Epithelial cell of proximal tubule (primary cell): Measurements from ENCODE around the gene AVPR2. TPM values are rescaled to one million over a fixed set of nuclear protein-coding genes. Genes with fewer than 3 reads are reported as not detected.

Source experiments
- DNase-seq: peaks from one replicate; pipeline ENCODE4 v3.0.0-alpha.2; 2011; ENCODE audit warnings: low read depth
- H3K4me3 ChIP-seq: 2 replicates; pipeline ENCODE4 v1.5.1; 2011; ENCODE audit warnings: low read depth, mild to moderate bottlenecking, low read length
- CTCF ChIP-seq: conservative IDR thresholded peaks from 2 replicates; pipeline ENCODE4 v1.5.1; 2012; ENCODE audit warnings: low read depth, mild to moderate bottlenecking, low read length
- total RNA-seq: library from RNA; depleted of rRNA; stranded (reverse); fragments of >200 nt; gene quantifications from 2 replicates; pipeline ENCODE4 v1.2.3, GENCODE V29; 2015

Gene AVPR2
- total RNA-seq, 1 donor from 2014 or later = 1.4 TPM

GRCh38 chrX:153913211-153913610 is 8.7 kb downstream of the AVPR2 start:
- DNase-seq = no peak
- no peak overlapping the region for H3K4me3 ChIP-seq
- no peak for TF ChIP-seq CTCF

GRCh38 chrX:153913701-153914100 is 9.2 kb downstream of the AVPR2 start:
- no peak overlapping the region for H3K4me3 ChIP-seq
- no peak for TF ChIP-seq CTCF
- DNase-seq = no peak

GRCh38 chrX:153917869-153918268 is 13.4 kb downstream of the AVPR2 start:
- TF ChIP-seq CTCF = no peak
- DNase-seq = no peak
- no peak overlapping the region for H3K4me3 ChIP-seq

GRCh38 chrX:153919281-153919680 is 14.8 kb downstream of the AVPR2 start:
- H3K4me3 ChIP-seq = no peak overlapping the region
- no peak for DNase-seq
- no peak for TF ChIP-seq CTCF

- no peak for TF ChIP-seq CTCF
- DNase-seq = no peak
- H3K4me3 ChIP-seq = no peak overlapping the region
Measured at GRCh38 chrX:153920546-153920945, 16.1 kb downstream of the AVPR2 start.

- TF ChIP-seq CTCF = no peak
- no peak for DNase-seq
- H3K4me3 ChIP-seq = no peak overlapping the region
Measured at GRCh38 chrX:153921070-153921469, 16.6 kb downstream of the AVPR2 start.

- DNase-seq = no peak
- H3K4me3 ChIP-seq = no peak overlapping the region
- no peak for TF ChIP-seq CTCF
Measured at GRCh38 chrX:153921511-153922446, 17.3 kb downstream of the AVPR2 start.
